Vagina (tissue), 2 donors: ENCODE results near the gene HEPHL1. TPM values are rescaled to one million over a fixed set of nuclear protein-coding genes. Genes with fewer than 3 reads are reported as not detected.
"Not testable (repeated sequence)": the region's sequence is repeated elsewhere in the genome, so short reads cannot be mapped to it uniquely, and the experiment has no call there.

ENCODE experiments used
- DNase-seq, 2 donors: peaks; one replicate each; pipeline ENCODE4 v3.0.0-alpha.2; 2017; ENCODE audit errors: extremely low spot score in 2 of 2
- H3K27ac ChIP-seq: fragments of 200-600 bp; sonication (generic); one replicate; pipeline ENCODE4 v1.5.1; 2019
- H3K27me3 ChIP-seq: fragments of 200-600 bp; sonication (generic); one replicate; pipeline ENCODE4 v1.5.1; 2019
- H3K36me3 ChIP-seq, 2 donors: fragments of 200-600 bp; sonication (generic); one replicate each; pipeline ENCODE4 v1.5.1; 2017 to 2019
- H3K4me1 ChIP-seq: fragments of 200-600 bp; sonication (generic); one replicate; pipeline ENCODE4 v1.5.1; 2019
- H3K4me3 ChIP-seq, 2 donors: fragments of 200-600 bp; sonication (generic); 1 replicate in 1 of 2; 2 replicates in 1 of 2; pipeline ENCODE4 v1.5.1; 2016 to 2019
- H3K9me3 ChIP-seq: fragments of 200-600 bp; sonication (generic); one replicate; pipeline ENCODE4 v1.5.1; 2019
- POLR2A ChIP-seq, 2 donors: fragments of 450-650 bp; IDR thresholded peaks; one replicate each; pipeline ENCODE4 v1.6.1; 2017; ENCODE audit warnings: antibody characterized with exemption in 2 of 2, mild to moderate bottlenecking in 2 of 2, moderate library complexity in 2 of 2
- POLR2AphosphoS5 ChIP-seq, 2 donors: sonication (generic); formaldehyde crosslinking; IDR thresholded peaks; one replicate each; pipeline ENCODE4 v1.9.0; 2017; ENCODE audit warnings: antibody characterized with exemption in 2 of 2, mild to moderate bottlenecking in 2 of 2, low read depth in 1 of 2; ENCODE audit not compliant: insufficient read depth in 1 of 2
- intact Hi-C: fragments of 100-400 bp; cut with DNase I; formaldehyde crosslinking; loops from one replicate; pipeline ENCODE4 v1.15.1; 2023
- total RNA-seq: library from RNA; depleted of rRNA; stranded (reverse); fragments of >200 nt; gene quantifications from one replicate; pipeline ENCODE4 v1.2.3, GENCODE V29; 2016
- TF ChIP-seq, protein P1 (sequence below), 3 experiments: fragments of 450-650 bp in 2 of 3; fragments of 200-600 bp in 1 of 3; sonication (generic) in 1 of 3; IDR thresholded peaks; one replicate each; pipeline ENCODE4 v1.5.1; 2017 to 2019; ENCODE audit warnings: antibody characterized with exemption in 3 of 3, mild to moderate bottlenecking in 2 of 3, moderate library complexity in 2 of 3

The HEPHL1 gene
- total RNA-seq, 1 donor from 2014 or later, result 1.7 TPM

DNA sequence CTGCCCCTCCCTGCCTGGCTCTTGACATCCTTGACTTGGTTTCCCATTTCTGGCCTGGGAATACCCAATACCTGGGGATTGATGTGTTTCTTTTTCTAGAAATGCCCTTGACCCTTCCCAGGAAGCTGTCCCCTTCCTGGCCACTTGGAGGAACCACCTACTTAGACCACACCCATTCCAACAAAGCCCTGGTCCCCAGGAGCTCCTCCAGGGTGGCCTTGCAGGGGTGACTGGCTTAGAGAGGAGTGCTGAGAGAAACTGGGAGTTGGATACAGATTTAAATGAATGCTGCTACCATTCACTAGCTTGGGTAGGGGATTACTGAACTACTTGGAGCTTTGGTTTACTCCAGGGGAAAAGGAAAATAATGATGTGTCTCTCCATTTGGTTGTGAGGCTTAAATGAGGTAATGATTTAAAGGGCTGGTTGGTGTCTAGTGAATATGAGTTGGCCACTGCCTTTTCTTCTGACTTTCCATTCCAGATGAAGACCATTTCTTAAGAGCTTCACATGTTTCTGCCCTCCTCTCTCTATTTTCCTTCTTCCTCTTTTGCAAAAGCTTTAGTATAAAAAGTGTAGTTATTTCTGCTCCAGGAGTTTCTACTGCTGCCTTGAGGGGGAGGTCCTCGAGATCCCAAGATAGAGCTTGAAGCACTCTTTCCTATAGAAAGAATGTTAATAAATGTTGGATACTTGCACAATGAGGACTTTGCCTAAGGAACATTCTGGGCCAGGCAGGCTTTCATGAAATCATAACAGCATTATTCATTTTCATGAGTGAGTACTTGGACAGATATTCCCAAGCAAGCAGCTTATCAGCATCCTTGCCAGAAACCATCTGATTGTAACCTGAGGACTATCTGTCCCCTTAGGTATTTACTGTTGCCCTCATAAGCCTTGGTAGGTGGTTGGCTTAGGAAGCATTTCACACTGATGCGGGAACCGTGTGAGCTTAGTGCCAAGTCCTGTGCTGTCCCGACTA is 129.8 kb downstream of the HEPHL1 start:
- Histone ChIP-seq H3K4me3 (no peak overlapping the region), H3K36me3 (peaks cover 0 to 7% of the 10 kb centered on the region in 2 donors), H3K27ac (no peak overlapping the region), H3K27me3 (no peaks in the 10 kb centered on the region), H3K9me3 (no peaks in the 10 kb centered on the region), H3K4me1 (peaks cover 89% of the 10 kb centered on the region)
- DNase-seq, result peak in 1 of 2 donors; percentile 69
- TF ChIP-seq, protein P1, sequence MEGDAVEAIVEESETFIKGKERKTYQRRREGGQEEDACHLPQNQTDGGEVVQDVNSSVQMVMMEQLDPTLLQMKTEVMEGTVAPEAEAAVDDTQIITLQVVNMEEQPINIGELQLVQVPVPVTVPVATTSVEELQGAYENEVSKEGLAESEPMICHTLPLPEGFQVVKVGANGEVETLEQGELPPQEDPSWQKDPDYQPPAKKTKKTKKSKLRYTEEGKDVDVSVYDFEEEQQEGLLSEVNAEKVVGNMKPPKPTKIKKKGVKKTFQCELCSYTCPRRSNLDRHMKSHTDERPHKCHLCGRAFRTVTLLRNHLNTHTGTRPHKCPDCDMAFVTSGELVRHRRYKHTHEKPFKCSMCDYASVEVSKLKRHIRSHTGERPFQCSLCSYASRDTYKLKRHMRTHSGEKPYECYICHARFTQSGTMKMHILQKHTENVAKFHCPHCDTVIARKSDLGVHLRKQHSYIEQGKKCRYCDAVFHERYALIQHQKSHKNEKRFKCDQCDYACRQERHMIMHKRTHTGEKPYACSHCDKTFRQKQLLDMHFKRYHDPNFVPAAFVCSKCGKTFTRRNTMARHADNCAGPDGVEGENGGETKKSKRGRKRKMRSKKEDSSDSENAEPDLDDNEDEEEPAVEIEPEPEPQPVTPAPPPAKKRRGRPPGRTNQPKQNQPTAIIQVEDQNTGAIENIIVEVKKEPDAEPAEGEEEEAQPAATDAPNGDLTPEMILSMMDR (IDR thresholded peaks at IDR 0.05), result no peak
- no peak for TF ChIP-seq POLR2AphosphoS5 (IDR thresholded peaks at IDR 0.05; ENCODE audit: insufficient read depth in 1 of 2, low read depth in 1 of 2)
- TF ChIP-seq POLR2A (IDR thresholded peaks at IDR 0.05), result no peak
- intact Hi-C loops, result no loop called here

DNA sequence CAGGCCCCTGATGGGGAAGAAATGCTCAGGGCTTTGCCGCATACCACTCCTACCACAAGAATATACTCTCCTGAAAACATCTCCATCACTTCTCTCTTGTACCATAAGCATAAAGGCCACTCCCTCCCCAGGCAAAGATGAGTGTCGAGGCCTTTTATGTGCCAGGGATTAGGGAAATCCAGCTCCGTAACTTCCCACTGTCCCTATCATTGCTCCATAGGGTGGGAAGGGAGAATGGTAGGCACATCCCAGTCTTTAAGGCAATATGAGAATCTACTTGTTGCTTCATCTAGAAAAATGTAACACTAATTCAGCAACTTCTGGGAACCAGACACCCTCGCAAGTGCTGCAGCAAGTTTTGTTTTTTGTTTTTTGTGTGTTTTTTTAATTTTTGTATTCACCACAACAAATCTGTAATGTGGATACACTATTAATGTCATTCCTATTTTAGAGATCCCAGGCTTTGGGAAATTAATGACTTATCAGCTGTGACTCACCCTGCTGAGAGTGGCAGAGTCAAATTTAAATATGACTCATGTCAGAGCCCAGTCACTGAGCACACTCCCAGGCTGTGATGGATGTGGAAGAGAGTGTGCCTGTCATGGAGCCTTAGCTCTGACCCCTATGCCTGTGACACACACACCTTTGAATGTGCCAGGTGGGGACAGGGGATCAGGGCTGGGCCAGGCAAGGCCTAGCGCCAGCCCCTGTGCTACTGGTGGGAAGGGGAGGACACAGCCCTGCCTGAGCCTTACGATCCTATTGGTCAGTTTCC is 130.9 kb downstream of the HEPHL1 start:
- TF ChIP-seq POLR2A (IDR thresholded peaks at IDR 0.05) (no peak), POLR2AphosphoS5 (IDR thresholded peaks at IDR 0.05; ENCODE audit: insufficient read depth in 1 of 2, low read depth in 1 of 2) (peak; percentile 21 to 34)
- Histone ChIP-seq H3K4me3 (no peak overlapping the region), H3K4me1 (peaks cover 79% of the 10 kb centered on the region), H3K36me3 (peaks cover 0 to 7% of the 10 kb centered on the region in 2 donors), H3K27me3 (no peaks in the 10 kb centered on the region), H3K27ac (peak overlapping the region; percentile 43), H3K9me3 (no peaks in the 10 kb centered on the region)
- intact Hi-C loops, result no loop called here
- DNase-seq, result peak in 1 of 2 donors; percentile 74

DNA sequence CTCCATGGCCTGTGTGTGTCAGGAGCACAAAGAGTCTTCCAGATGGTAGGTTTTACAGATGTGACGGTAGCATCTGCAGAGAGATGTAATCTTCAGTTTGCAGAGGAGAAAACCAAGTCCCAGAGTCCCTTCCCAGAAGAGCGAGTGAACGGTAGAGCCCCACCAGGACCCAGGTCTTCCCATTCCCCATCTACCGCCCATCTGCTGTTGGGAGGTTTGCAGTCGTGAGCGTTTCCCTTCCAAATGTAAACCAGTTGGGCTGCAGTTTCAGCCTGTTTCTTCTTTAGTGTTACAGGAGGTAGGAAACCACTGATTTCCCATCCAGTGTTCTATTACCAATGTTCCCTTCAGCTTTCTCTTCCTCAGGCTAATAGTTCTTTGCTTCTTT is 131.5 kb downstream of the HEPHL1 start:
- Histone ChIP-seq H3K27ac (peak overlapping the region; percentile 43), H3K4me1 (peaks cover 75% of the 10 kb centered on the region)

DNA sequence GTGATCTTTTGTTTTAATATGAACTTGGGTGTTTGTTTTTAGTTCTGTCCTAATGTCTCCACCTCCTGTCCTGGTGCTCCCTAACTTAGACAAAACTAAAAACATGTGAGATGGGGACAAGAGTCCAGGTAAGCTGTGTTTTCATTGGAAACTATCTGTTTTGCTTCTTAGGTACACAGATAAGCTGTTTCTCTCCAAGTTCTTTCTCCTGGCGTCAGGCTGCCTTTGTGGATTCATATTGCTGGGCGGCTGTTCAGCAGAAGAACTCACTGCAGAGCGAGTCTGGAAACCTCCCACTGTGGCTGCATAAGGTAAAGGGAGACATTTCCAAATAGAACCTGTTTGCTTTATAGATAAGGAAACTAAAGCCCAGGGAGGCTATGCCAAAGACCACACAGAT is 132.2 kb downstream of the HEPHL1 start:
- intact Hi-C loops, result no loop called here
- Histone ChIP-seq H3K9me3 (no peaks in the 10 kb centered on the region), H3K27me3 (no peaks in the 10 kb centered on the region), H3K4me1 (peaks cover 68% of the 10 kb centered on the region), H3K4me3 (no peak overlapping the region), H3K36me3 (peaks cover 0 to 7% of the 10 kb centered on the region in 2 donors), H3K27ac (no peak overlapping the region)
- DNase-seq, result peak in 1 of 2 donors; percentile 56
- TF ChIP-seq POLR2AphosphoS5 (IDR thresholded peaks at IDR 0.05; ENCODE audit: insufficient read depth in 1 of 2, low read depth in 1 of 2), result no peak
- no peak for TF ChIP-seq POLR2A (IDR thresholded peaks at IDR 0.05)
- TF ChIP-seq, protein P1 (IDR thresholded peaks at IDR 0.05), result no peak

More for the DNA sequence above, 131.5 kb downstream of the HEPHL1 start:
- Histone ChIP-seq H3K27me3 (no peaks in the 10 kb centered on the region), H3K9me3 (no peaks in the 10 kb centered on the region), H3K4me3 (no peak overlapping the region), H3K36me3 (peaks cover 0 to 7% of the 10 kb centered on the region in 2 donors)
- TF ChIP-seq POLR2AphosphoS5 (IDR thresholded peaks at IDR 0.05; ENCODE audit: insufficient read depth in 1 of 2, low read depth in 1 of 2), result no peak
- TF ChIP-seq, protein P1 (IDR thresholded peaks at IDR 0.05), result no peak
- no peak for TF ChIP-seq POLR2A (IDR thresholded peaks at IDR 0.05)
- DNase-seq, result peak in 1 of 2 donors; percentile 77
- intact Hi-C loops, result no loop called here

DNA sequence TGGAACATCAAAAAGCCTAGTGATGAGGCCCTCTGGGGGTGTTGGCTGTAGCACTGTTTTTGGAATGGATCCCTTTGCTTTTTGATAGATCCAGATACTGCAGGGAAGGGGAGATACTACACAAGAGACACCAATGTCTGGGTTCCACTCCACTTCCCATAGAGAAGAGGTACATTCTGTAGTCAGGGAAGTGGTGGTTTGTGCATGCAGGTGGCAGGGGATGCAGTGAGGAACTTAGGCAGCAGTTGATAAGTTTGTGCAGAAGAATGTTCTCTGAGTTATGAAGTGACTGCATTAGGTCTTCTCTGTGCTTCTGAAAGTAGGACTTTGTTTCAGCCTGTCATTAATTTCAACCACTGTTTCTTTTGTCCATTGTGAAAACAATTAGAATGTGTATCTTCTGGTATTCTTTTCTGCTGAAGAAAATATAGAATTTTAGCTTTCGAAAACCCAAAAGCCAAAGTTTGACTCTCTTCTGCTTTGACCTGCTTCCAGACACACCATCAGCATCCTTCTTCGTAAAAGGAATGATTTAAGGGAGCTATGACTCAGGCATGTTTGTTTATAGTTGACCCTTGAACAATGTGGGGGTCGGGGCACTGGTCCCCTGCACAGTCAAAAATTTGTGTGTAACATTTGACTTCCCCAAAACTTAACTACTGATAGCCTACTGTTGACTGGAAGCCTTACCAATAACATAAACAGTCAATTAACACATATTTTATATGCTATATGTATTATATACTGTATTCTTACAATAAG is 133.1 kb downstream of the HEPHL1 start:
- intact Hi-C loops, result no loop called here
- TF ChIP-seq, protein P1 (IDR thresholded peaks at IDR 0.05), result no peak
- TF ChIP-seq POLR2A (IDR thresholded peaks at IDR 0.05), result no peak
- Histone ChIP-seq H3K27me3 (no peaks in the 10 kb centered on the region), H3K4me3 (no peak overlapping the region), H3K27ac (no peak overlapping the region), H3K36me3 (peaks cover 0 to 7% of the 10 kb centered on the region in 2 donors), H3K4me1 (peaks cover 58% of the 10 kb centered on the region), H3K9me3 (no peaks in the 10 kb centered on the region)
- DNase-seq, result no peak

DNA sequence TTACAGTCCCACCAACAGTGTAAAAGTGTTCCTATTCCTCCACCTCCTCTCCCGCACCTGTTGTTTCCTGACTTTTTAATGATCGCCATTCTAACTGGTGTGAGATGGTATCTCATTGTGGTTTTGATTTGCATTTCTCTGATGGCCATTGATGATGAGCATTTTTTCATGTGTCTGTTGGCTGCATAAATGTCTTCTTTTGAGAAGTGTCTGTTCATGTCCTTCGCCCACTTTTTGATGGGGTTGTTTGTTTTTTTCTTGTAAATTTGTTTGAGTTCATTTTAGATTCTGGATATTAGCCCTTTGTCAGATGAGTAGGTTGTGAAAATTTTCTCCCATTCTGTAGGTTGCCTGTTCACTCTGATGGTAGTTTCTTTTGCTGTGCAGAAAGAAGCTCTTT is 136.2 kb downstream of the HEPHL1 start:
- H3K27ac ChIP-seq, H3K4me3 ChIP-seq, H3K36me3 ChIP-seq, DNase-seq, H3K27me3 ChIP-seq, intact Hi-C loops, H3K9me3 ChIP-seq: not testable (repeated sequence)
- H3K4me1 ChIP-seq, result peaks cover 28% of the 10 kb centered on the region
